Psoas muscle (tissue), 8 donors: Measurements from ENCODE around the gene PRKCH. TPM values are rescaled to one million over a fixed set of nuclear protein-coding genes. Genes with fewer than 3 reads are reported as not detected.
A peak's percentile ranks its signal among the peaks of the same experiment; 100 is the strongest.

Experiments used
- ATAC-seq, 4 donors: fragments of 200-7000 bp; cut with Tn5 transposase; one replicate each; pipeline ENCODE4 v1.9.1; 2020; ENCODE audit warnings: moderate library complexity in 3 of 4, mild to moderate bottlenecking in 2 of 4
- DNase-seq, 2 donors: peaks; one replicate each; pipeline ENCODE4 v3.0.0-alpha.2; 2020
- H3K27ac ChIP-seq: fragments of 200-600 bp; one replicate; pipeline ENCODE4 v1.8.0; 2022
- H3K27me3 ChIP-seq, 3 donors: fragments of 200-600 bp in 1 of 3; one replicate each; pipeline versions ENCODE4 v1.6.1 to v1.8.0; 2013 to 2022; ENCODE audit warnings: low read length in 2 of 3, mild to moderate bottlenecking in 2 of 3, moderate library complexity in 1 of 3; ENCODE audit not compliant: insufficient read depth in 3 of 3
- H3K36me3 ChIP-seq, 2 donors: fragments of 200-600 bp in 1 of 2; one replicate each; pipeline versions ENCODE4 v1.6.1 to v1.8.0; 2013 to 2022; ENCODE audit warnings: low read depth in 1 of 2, mild to moderate bottlenecking in 1 of 2, moderate library complexity in 1 of 2; ENCODE audit not compliant: insufficient read depth in 1 of 2
- H3K4me1 ChIP-seq: fragments of 200-600 bp; one replicate; pipeline ENCODE4 v1.8.0; 2022
- H3K4me3 ChIP-seq: fragments of 200-600 bp; one replicate; pipeline ENCODE4 v1.8.0; 2022; ENCODE audit warnings: mild to moderate bottlenecking
- H3K9me3 ChIP-seq: fragments of 200-600 bp; one replicate; pipeline ENCODE4 v1.8.0; 2022
- WGBS, 3 donors: extraction: QIAGEN DNeasy Blood & Tissue Kit; methylation state at CpG; one replicate each; pipeline versions ENCODE4 v1.1.6 to v1.1.7; 2013; 5-methylcytosine and 5-hydroxymethylcytosine counted together
- intact Hi-C, 2 donors: fragments of 100-400 bp; cut with DNase I; formaldehyde crosslinking; loops; one replicate each; pipeline versions ENCODE4 v1.11.0 to v1.14.2; 2022
- polyA plus RNA-seq, 3 donors: library from polyadenylated mRNA; stranded (reverse); fragments of 200-250 nt; gene quantifications; one replicate each; pipeline ENCODE4 v1.2.3, GENCODE V29; 2013
- total RNA-seq, 4 donors: library from RNA; stranded (reverse); fragmentation: NEBNext Ultra II Directional in 2 of 4; extraction: Animal tissue kit (Norgen Biotek cat#: 25700) in 2 of 4; gene quantifications; one replicate each; pipeline versions ENCODE4 v1.2.1 to v1.2.4, GENCODE V29; 2021 to 2023
- TF ChIP-seq, protein P1 (sequence below): fragments of 200-600 bp; IDR thresholded peaks from one replicate; pipeline ENCODE4 v1.8.0; 2022; ENCODE audit warnings: antibody characterized with exemption
- donor health status: healthy with polysubstance abuse.
- donor health status: DM: no; HTN: no; CAD: no; lungs with moderate emphysema.
- donor health status: Bipolar disorder and iron deficiency.
- donor health status: healthy.
- donor health status: DM: yes; HTN: yes; CAD: no.
- donor health status: DM: no; HTN: no; CAD: no.
- donor health status: DM: no; HTN: no; CAD: no.
- donor health status: DM: yes; HTN: yes; CAD: no.

Gene PRKCH
- total and polyA plus RNA-seq, 7 donors, result 5.9 to 17.9 (median 11.1) TPM

DNA sequence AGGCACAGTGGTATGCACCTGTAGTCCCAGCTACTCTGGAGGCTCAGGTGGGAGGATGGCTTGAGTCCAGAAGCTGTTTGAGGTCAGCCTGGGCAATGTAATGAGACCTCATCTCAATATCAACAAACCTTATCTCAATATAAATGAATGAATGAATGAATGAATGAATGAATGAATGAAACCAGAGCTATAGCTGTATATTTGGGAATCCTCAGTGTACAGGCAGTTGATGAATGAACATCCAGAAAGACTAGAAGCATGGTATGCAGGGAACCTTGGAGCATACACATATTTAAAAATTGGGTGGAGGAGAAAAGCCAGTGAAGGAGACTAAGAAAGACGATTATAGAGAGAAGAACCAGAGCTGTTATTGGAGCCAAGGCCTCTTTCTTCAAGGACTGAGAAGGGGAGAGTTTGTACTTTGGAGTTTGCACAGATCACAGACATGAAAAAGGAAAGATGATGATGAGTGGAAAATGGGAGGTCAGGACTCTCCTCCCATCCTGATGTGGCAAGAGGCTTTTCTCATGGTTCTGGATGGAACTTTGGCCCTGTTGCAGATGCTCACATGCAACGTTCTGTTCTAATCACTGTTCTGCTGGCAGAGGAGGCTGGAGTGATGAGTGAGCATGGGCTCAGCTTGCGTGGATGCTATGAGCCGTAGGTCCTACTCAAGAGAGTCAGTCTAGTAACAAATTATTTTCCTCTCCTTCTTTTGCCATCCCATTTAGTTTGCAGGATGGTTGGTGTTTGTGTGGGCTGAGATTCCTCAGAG lies 114.4 kb downstream of the PRKCH start:
- Histone ChIP-seq H3K4me3 (no peak overlapping the region), H3K36me3 (no peaks in the 10 kb centered on the region), H3K4me1 (peaks cover 25% of the 10 kb centered on the region), H3K27ac (no peak overlapping the region), H3K9me3 (no peaks in the 10 kb centered on the region), H3K27me3 (no peaks in the 10 kb centered on the region)
- TF ChIP-seq, protein P1, sequence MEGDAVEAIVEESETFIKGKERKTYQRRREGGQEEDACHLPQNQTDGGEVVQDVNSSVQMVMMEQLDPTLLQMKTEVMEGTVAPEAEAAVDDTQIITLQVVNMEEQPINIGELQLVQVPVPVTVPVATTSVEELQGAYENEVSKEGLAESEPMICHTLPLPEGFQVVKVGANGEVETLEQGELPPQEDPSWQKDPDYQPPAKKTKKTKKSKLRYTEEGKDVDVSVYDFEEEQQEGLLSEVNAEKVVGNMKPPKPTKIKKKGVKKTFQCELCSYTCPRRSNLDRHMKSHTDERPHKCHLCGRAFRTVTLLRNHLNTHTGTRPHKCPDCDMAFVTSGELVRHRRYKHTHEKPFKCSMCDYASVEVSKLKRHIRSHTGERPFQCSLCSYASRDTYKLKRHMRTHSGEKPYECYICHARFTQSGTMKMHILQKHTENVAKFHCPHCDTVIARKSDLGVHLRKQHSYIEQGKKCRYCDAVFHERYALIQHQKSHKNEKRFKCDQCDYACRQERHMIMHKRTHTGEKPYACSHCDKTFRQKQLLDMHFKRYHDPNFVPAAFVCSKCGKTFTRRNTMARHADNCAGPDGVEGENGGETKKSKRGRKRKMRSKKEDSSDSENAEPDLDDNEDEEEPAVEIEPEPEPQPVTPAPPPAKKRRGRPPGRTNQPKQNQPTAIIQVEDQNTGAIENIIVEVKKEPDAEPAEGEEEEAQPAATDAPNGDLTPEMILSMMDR, result no peak
- intact Hi-C loops, result no loop called here
- WGBS, 3 donors, result 45 to 67% (median 53%) methylated on average over 4 of the region's 4 CpGs
- DNase-seq (no peak), ATAC-seq (peak in 1 of 4 donors; percentile 19)

DNA sequence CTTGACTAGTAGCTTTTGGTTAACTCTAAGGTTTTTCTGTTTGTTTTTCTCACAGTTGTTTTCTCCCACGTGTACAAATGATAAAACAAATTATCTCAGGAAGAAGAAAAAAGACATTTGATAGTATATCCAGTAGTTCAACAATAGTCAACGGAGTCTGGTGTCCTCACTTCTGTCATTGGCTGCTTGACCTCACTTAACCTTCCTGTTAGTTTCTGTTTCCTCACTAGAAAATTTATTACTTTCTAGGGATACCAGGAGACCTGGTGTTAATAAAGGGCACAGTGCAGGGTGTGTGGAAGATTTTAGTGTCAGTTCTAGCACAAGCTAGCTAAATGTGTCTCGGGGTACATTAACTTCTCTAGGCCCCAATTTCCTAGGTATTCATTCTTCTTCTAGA lies 116.0 kb downstream of the PRKCH start:
- Histone ChIP-seq H3K27ac (no peak overlapping the region), H3K4me3 (no peak overlapping the region), H3K9me3 (no peaks in the 10 kb centered on the region), H3K36me3 (no peaks in the 10 kb centered on the region), H3K4me1 (peaks cover 25% of the 10 kb centered on the region), H3K27me3 (no peaks in the 10 kb centered on the region)
- WGBS, 3 donors, result 41 to 51% (median 43%) methylated on average over 3 of the region's 3 CpGs
- TF ChIP-seq, protein P1, result no peak
- ATAC-seq (no peak), DNase-seq (no peak)
- intact Hi-C loops, result no loop called here

DNA sequence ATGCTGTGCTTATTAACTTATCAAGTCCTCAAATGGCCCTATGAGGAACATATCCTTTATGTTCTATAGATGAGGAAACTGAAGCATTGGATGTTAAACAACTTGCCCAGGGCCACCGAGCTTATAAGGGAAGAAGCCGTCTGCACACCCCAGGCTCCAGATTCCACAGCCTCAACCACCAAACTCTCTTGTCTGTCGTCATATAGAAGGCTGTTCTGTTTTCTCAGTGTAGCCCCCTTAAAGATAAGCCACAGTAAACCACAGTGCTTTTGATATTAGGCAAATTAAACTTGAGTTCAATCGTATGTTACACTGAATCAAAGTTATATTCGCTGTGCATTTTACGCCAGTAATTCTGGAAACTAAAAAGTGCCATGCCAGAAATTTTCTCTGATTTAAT lies 116.7 kb downstream of the PRKCH start:
- intact Hi-C loops, result no loop called here
- 75 to 78% (median 78%) methylated on average over 6 of the region's 6 CpGs for WGBS, 3 donors
- peaks cover 25% of the 10 kb centered on the region for H3K4me1 ChIP-seq

DNA sequence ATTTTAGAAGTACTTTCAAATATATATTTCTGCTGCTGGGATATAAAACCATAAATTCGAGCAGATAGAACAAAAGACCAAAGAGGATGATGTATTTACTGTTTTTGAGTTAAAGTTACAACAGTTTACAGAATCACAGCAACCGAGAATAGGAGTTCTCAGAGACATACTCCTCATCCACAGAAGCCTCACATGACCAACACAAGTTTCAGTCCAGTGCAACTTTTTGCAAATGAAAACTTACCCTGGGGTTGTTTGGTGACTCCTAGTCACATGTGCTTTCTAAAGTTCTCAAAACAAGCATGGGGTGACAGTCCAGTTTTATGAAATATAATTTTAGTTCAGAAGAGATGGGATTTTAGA lies 117.1 kb downstream of the PRKCH start:
- Histone ChIP-seq H3K36me3 (no peaks in the 10 kb centered on the region), H3K27ac (peak overlapping the region; percentile 54), H3K9me3 (no peaks in the 10 kb centered on the region), H3K4me1 (peaks cover 25% of the 10 kb centered on the region), H3K4me3 (no peak overlapping the region), H3K27me3 (no peaks in the 10 kb centered on the region)
- intact Hi-C loops, result no loop called here
- WGBS, 3 donors, result 48 to 51% (median 50%) methylated on average over 2 of the region's 2 CpGs
- DNase-seq (no peak), ATAC-seq (peak in 3 of 4 donors; percentile 38 to 72 (median 50))
- TF ChIP-seq, protein P1, result no peak

More for the DNA sequence above, 116.7 kb downstream of the PRKCH start:
- Histone ChIP-seq H3K27ac (peak overlapping the region; percentile 54), H3K9me3 (no peaks in the 10 kb centered on the region), H3K4me3 (no peak overlapping the region), H3K36me3 (no peaks in the 10 kb centered on the region), H3K27me3 (no peaks in the 10 kb centered on the region)
- TF ChIP-seq, protein P1, result no peak
- DNase-seq, result no peak
- ATAC-seq, result no peak
